Karpas-422 (cell line): ENCODE results near the gene KLRG1. TPM values are rescaled to one million over a fixed set of nuclear protein-coding genes. Genes with fewer than 3 reads are reported as not detected.
A peak's percentile ranks its signal among the peaks of the same experiment; 100 is the strongest.

Experiments used
- DNase-seq: peaks from one replicate; pipeline ENCODE4 v3.0.0-alpha.2; 2015
- H2AFZ ChIP-seq: fragments of 200-600 bp; sonication (generic); 2 replicates; pipeline ENCODE4 v1.6.1; 2014; ENCODE audit warnings: antibody characterized with exemption, low read length, mixed read lengths
- H3K27ac ChIP-seq: fragments of 200-600 bp; sonication (generic); 2 replicates; pipeline ENCODE4 v1.5.1; 2014; ENCODE audit warnings: mild to moderate bottlenecking, low read length, moderate library complexity
- H3K27me3 ChIP-seq: fragments of 200-600 bp; sonication (generic); 2 replicates; pipeline ENCODE4 v1.6.1; 2014; ENCODE audit warnings: low read length, mixed read lengths
- H3K36me3 ChIP-seq: fragments of 200-600 bp; sonication (generic); 2 replicates; pipeline ENCODE4 v1.6.1; 2014; ENCODE audit warnings: low read length, mixed read lengths; ENCODE audit not compliant: insufficient read depth
- H3K4me1 ChIP-seq: fragments of 200-600 bp; sonication (generic); 2 replicates; pipeline ENCODE4 v1.6.1; 2014; ENCODE audit warnings: mild to moderate bottlenecking, low read length, mixed read lengths
- H3K4me2 ChIP-seq: fragments of 200-600 bp; sonication (generic); 2 replicates; pipeline ENCODE4 v1.6.1; 2014; ENCODE audit warnings: low read length, low read depth, mild to moderate bottlenecking; ENCODE audit not compliant: poor library complexity, severe bottlenecking
- H3K4me3 ChIP-seq: fragments of 200-600 bp; sonication (generic); 2 replicates; pipeline ENCODE4 v1.5.1; 2014; ENCODE audit warnings: mild to moderate bottlenecking, antibody characterized with exemption, low read length, mixed read lengths
- H3K79me2 ChIP-seq: fragments of 200-600 bp; sonication (generic); 2 replicates; pipeline ENCODE4 v1.6.1; 2014; ENCODE audit warnings: mild to moderate bottlenecking, low read length, mixed read lengths
- H3K9ac ChIP-seq: fragments of 200-600 bp; sonication (generic); 2 replicates; pipeline ENCODE4 v1.6.0; 2014; ENCODE audit warnings: low read length
- H3K9me2 ChIP-seq: fragments of 200-600 bp; sonication (generic), shearing (Covaris generic); replicated peaks from 2 replicates; pipeline ENCODE4 v1.6.0; 2014; ENCODE audit warnings: mild to moderate bottlenecking, low read length, moderate library complexity; ENCODE audit not compliant: insufficient read depth
- H3K9me3 ChIP-seq: fragments of 300-700, 200-600 bp; sonication (generic); 2 replicates; pipeline ENCODE4 v1.6.1; 2014; ENCODE audit warnings: low read length, mixed read lengths
- H4K20me1 ChIP-seq: fragments of 200-600 bp; sonication (generic); 2 replicates; pipeline ENCODE4 v1.6.1; 2014; ENCODE audit warnings: mild to moderate bottlenecking, antibody characterized with exemption, low read length, low read depth; ENCODE audit not compliant: insufficient read depth
- total RNA-seq: library from RNA; depleted of rRNA; stranded (reverse); fragments of >200 nt; shearing (Covaris generic); gene quantifications from 2 replicates; pipeline ENCODE4 v1.2.3, GENCODE V29; 2014; ENCODE audit warnings: low replicate concordance

Gene KLRG1
- total RNA-seq, 1 experiment from 2014 or later: 34.7 TPM

DNA sequence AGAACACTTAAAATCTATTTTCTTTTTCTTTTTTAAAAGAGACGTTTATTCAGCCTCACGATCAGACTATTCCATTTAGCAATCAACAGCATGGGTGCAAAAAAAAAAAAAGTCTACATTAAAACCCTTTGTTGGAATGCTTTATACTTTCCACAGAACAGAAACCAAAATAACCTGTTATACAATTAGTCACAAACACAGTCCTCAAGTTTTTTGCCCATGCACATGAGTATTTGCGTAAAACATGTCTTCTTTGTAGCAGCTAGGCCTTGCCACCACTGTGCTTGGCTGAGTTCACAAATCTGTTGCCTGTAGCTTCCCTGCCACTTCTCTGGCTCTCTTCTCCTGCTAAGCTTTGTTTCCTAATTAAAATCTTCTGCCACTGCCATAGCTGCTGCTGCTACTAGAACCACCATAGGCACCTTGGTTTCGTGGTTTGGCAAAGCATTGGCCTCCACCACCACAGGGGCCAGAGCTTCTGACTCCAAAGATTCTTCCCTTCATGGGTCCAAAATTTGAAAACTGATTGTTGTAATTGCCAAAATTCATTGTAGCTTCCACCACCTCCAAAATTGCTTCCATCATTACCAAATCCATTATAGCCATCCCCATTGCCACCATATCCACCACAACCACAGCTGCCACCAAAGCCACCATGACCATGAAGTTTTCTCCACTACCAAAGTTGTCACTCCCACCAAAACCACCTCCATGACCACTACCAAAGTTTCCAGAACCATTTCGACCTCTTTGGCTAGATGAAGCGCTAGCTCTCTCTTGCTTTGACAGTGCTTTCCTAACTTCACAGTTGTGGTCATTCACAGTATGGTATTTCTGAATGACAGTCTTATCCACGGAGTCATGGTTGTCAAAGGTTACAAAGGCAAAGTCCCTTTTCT, 38.1 kb downstream of the KLRG1 start:
- Histone ChIP-seq H3K4me1 (no peaks in the 10 kb centered on the region), H3K4me2 (no peak overlapping the region), H3K9me2 (no peaks in the 10 kb centered on the region), H3K27me3 (no peaks in the 10 kb centered on the region), H3K4me3 (no peak overlapping the region), H3K79me2 (no peaks in the 10 kb centered on the region), H4K20me1 (no peaks in the 10 kb centered on the region), H3K9me3 (no peaks in the 10 kb centered on the region), H3K27ac (no peak overlapping the region), H3K9ac (no peak overlapping the region), H2AFZ (no peak overlapping the region), H3K36me3 (no peaks in the 10 kb centered on the region)
- DNase-seq: no peak

- Histone ChIP-seq H2AFZ (no peak overlapping the region), H3K9me2 (no peaks in the 10 kb centered on the region), H3K9me3 (no peaks in the 10 kb centered on the region), H3K27ac (no peak overlapping the region), H3K4me2 (no peak overlapping the region), H3K4me1 (no peaks in the 10 kb centered on the region), H3K27me3 (no peaks in the 10 kb centered on the region), H3K4me3 (no peak overlapping the region), H3K79me2 (no peaks in the 10 kb centered on the region), H4K20me1 (no peaks in the 10 kb centered on the region), H3K9ac (no peak overlapping the region), H3K36me3 (no peaks in the 10 kb centered on the region)
- DNase-seq: no peak
These were observed 41.4 kb downstream of the KLRG1 start for GRCh38 chr12:9030776-9031175.

DNA sequence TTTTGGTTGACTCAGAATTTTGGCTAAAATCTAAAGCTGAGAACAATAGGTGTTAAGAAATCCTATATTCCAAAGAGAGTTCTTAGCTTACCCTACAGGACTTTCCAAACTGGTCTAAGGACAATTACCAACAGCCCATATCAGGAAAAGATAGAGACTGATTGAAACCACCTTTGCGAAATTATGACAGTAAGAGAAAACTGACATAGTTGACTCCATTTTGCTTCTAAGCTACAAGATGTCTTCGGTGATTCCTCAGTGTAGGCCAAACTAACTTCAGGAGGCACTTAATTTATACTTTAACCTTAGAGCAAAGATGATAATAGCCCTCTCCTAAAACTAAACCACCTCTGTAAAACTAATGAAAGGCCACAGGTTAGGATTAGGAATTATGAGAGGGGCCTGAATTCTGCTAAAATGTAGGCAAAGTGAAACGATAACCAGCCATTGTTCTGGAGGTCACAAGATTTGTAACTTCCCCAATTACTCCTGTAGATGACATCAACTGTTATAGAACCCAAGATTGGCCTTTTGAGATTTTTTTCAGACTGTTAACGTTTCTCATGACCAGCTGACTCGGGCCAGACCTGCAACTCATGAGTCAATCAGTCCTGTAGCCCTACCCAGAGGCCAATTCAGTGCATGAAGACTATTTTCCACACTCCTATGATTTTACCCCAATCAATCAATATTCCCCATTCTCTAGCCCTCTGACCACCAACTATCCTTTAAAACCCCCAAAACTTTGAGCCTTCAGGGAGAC, 43.0 kb downstream of the KLRG1 start:
- Histone ChIP-seq H2AFZ (no peak overlapping the region), H3K27me3 (no peaks in the 10 kb centered on the region), H3K9me3 (no peaks in the 10 kb centered on the region), H3K9ac (no peak overlapping the region), H3K9me2 (no peaks in the 10 kb centered on the region), H3K4me1 (no peaks in the 10 kb centered on the region), H3K36me3 (no peaks in the 10 kb centered on the region), H3K79me2 (no peaks in the 10 kb centered on the region), H3K4me2 (no peak overlapping the region), H3K27ac (no peak overlapping the region), H3K4me3 (no peak overlapping the region), H4K20me1 (no peaks in the 10 kb centered on the region)
- DNase-seq: no peak

GRCh38 chr12:9033265-9033887, 44.0 kb downstream of the KLRG1 start:
- Histone ChIP-seq H3K4me2 (no peak overlapping the region), H3K9ac (no peak overlapping the region), H3K79me2 (no peaks in the 10 kb centered on the region), H3K27ac (no peak overlapping the region), H3K27me3 (no peaks in the 10 kb centered on the region), H3K36me3 (no peaks in the 10 kb centered on the region), H3K4me1 (no peaks in the 10 kb centered on the region), H2AFZ (no peak overlapping the region), H3K4me3 (no peak overlapping the region), H3K9me3 (no peaks in the 10 kb centered on the region), H3K9me2 (no peaks in the 10 kb centered on the region), H4K20me1 (no peaks in the 10 kb centered on the region)
- DNase-seq: no peak

GRCh38 chr12:9034095-9034494, 44.7 kb downstream of the KLRG1 start:
- no peak for DNase-seq
- Histone ChIP-seq H3K9me2 (no peaks in the 10 kb centered on the region), H4K20me1 (no peaks in the 10 kb centered on the region), H3K79me2 (no peaks in the 10 kb centered on the region), H3K36me3 (no peaks in the 10 kb centered on the region), H3K27me3 (no peaks in the 10 kb centered on the region), H3K4me1 (no peaks in the 10 kb centered on the region), H3K9me3 (no peaks in the 10 kb centered on the region), H2AFZ (no peak overlapping the region), H3K4me3 (no peak overlapping the region), H3K4me2 (no peak overlapping the region), H3K9ac (no peak overlapping the region), H3K27ac (no peak overlapping the region)

GRCh38 chr12:9036227-9036626, 46.9 kb downstream of the KLRG1 start:
- Histone ChIP-seq H3K9ac (no peak overlapping the region), H2AFZ (no peak overlapping the region), H3K4me1 (no peaks in the 10 kb centered on the region)

GRCh38 chr12:9037431-9037830, 48.1 kb downstream of the KLRG1 start:
- no peaks in the 10 kb centered on the region for H3K79me2 ChIP-seq
- H3K4me3 ChIP-seq: no peak overlapping the region
- no peak overlapping the region for H2AFZ ChIP-seq
- no peak overlapping the region for H3K9ac ChIP-seq
- H3K9me2 ChIP-seq: no peaks in the 10 kb centered on the region
- no peaks in the 10 kb centered on the region for H3K36me3 ChIP-seq
- no peak overlapping the region for H3K27ac ChIP-seq
- H3K27me3 ChIP-seq: no peaks in the 10 kb centered on the region
- no peak overlapping the region for H3K4me2 ChIP-seq
- no peaks in the 10 kb centered on the region for H4K20me1 ChIP-seq
- H3K4me1 ChIP-seq: no peaks in the 10 kb centered on the region
- H3K9me3 ChIP-seq: no peaks in the 10 kb centered on the region
- DNase-seq: no peak

More at GRCh38 chr12:9036227-9036626, 46.9 kb downstream of the KLRG1 start:
- Histone ChIP-seq H3K27ac (no peak overlapping the region), H3K9me2 (no peaks in the 10 kb centered on the region), H3K4me3 (no peak overlapping the region), H3K9me3 (no peaks in the 10 kb centered on the region), H3K36me3 (no peaks in the 10 kb centered on the region), H3K79me2 (no peaks in the 10 kb centered on the region), H4K20me1 (no peaks in the 10 kb centered on the region), H3K27me3 (no peaks in the 10 kb centered on the region), H3K4me2 (no peak overlapping the region)
- DNase-seq: no peak

- no peak overlapping the region for H3K9ac ChIP-seq
- H4K20me1 ChIP-seq: no peaks in the 10 kb centered on the region
- no peaks in the 10 kb centered on the region for H3K9me3 ChIP-seq
- DNase-seq: peak; percentile 85
- H3K27me3 ChIP-seq: no peaks in the 10 kb centered on the region
- H2AFZ ChIP-seq: no peak overlapping the region
- H3K4me2 ChIP-seq: no peak overlapping the region
- no peaks in the 10 kb centered on the region for H3K36me3 ChIP-seq
- no peaks in the 10 kb centered on the region for H3K4me1 ChIP-seq
- H3K27ac ChIP-seq: no peak overlapping the region
- H3K79me2 ChIP-seq: no peaks in the 10 kb centered on the region
- H3K4me3 ChIP-seq: no peak overlapping the region
- H3K9me2 ChIP-seq: no peaks in the 10 kb centered on the region
These were observed 50.1 kb downstream of the KLRG1 start for GRCh38 chr12:9039397-9039977.
